ENCODE measurements around the gene NFKBIE.
A peak's percentile ranks its signal among the peaks of the same experiment; 100 is the strongest.

Gene NFKBIE

GRCh38 chr6:44224029-44224964 is 41.1 kb downstream of the NFKBIE start:
- H3K4me1 ChIP-seq (ENCODE audit: insufficient read depth, low read length, poor library complexity, severe bottlenecking), result peaks cover 44% of the 10 kb centered on the region
- TF ChIP-seq CTCF (conservative IDR thresholded peaks at IDR 0.05; ENCODE audit: low read length), result peak; percentile 52
- TF ChIP-seq EZH2phosphoT487 (IDR thresholded peaks at IDR 0.05; ENCODE audit: borderline replicate concordance), result no peak
- peak overlapping the region; percentile 90 for H3K4me3 ChIP-seq (ENCODE audit: low read length, poor library complexity, severe bottlenecking)
- no peaks in the 10 kb centered on the region for H4K20me1 ChIP-seq (ENCODE audit: insufficient read depth, low read length, poor library complexity, severe bottlenecking)
- H3K9me3 ChIP-seq (ENCODE audit: insufficient read depth, low read depth, low read length), result no peaks in the 10 kb centered on the region
- H3K36me3 ChIP-seq (ENCODE audit: insufficient read depth, low read length), result no peaks in the 10 kb centered on the region
- H3F3A ChIP-seq (ENCODE audit: low read depth), result peaks cover 6% of the 10 kb centered on the region; the same call in 1 of the 2 replicates
- H2AFZ ChIP-seq (ENCODE audit: low read length), result peak overlapping the region; percentile 92
- H3K27me3 ChIP-seq (ENCODE audit: insufficient read depth, low read length, poor library complexity, severe bottlenecking), result no peaks in the 10 kb centered on the region
- peak overlapping the region; percentile 79 for H3K9ac ChIP-seq (ENCODE audit: low read depth, low read length, poor library complexity, severe bottlenecking)
- peak overlapping the region; percentile 85 for H3K4me2 ChIP-seq (ENCODE audit: low read depth, low read length, poor library complexity, severe bottlenecking)
- peaks cover 34% of the 10 kb centered on the region for H3K79me2 ChIP-seq (ENCODE audit: insufficient read depth, low read length)
- H3K9me2 ChIP-seq (replicated peaks; ENCODE audit: low read depth, low read length), result no peaks in the 10 kb centered on the region

- Histone ChIP-seq H3K79me2 (ENCODE audit: insufficient read depth, low read length) (peaks cover 34% of the 10 kb centered on the region), H3K4me3 (ENCODE audit: low read length, poor library complexity, severe bottlenecking) (peak within 1 kb of the TSS; percentile 90), H4K20me1 (ENCODE audit: insufficient read depth, low read length, poor library complexity, severe bottlenecking) (no peaks in the 10 kb centered on the region), H3K9me2 (replicated peaks; ENCODE audit: low read depth, low read length) (no peaks in the 10 kb centered on the region), H3K9me3 (ENCODE audit: insufficient read depth, low read depth, low read length) (no peaks in the 10 kb centered on the region), H3K9ac (ENCODE audit: low read depth, low read length, poor library complexity, severe bottlenecking) (peak within 1 kb of the TSS; percentile 79), H3K4me1 (ENCODE audit: insufficient read depth, low read length, poor library complexity, severe bottlenecking) (peaks cover 48% of the 10 kb centered on the region), H3K27me3 (ENCODE audit: insufficient read depth, low read length, poor library complexity, severe bottlenecking) (no peaks in the 10 kb centered on the region), H2AFZ (ENCODE audit: low read length) (peak within 1 kb of the TSS; percentile 92), H3K4me2 (ENCODE audit: low read depth, low read length, poor library complexity, severe bottlenecking) (peak within 1 kb of the TSS; percentile 85), H3K36me3 (ENCODE audit: insufficient read depth, low read length) (no peaks in the 10 kb centered on the region), H3F3A (ENCODE audit: low read depth) (peaks cover 6% of the 10 kb centered on the region; the same call in 1 of the 2 replicates)
- no peak for TF ChIP-seq CTCF (conservative IDR thresholded peaks at IDR 0.05; ENCODE audit: low read length)
- no peak for TF ChIP-seq EZH2phosphoT487 (IDR thresholded peaks at IDR 0.05; ENCODE audit: borderline replicate concordance)
Observed at GRCh38 chr6:44223319-44224028, 41.9 kb downstream of the NFKBIE start, which contains the start of gene SLC29A1. SLC29A1 (plus strand) TSS chr6:44223595; CDS start chr6:44227314, 3,719 bp downstream.

- Histone ChIP-seq H4K20me1 (ENCODE audit: insufficient read depth, low read length, poor library complexity, severe bottlenecking) (no peaks in the 10 kb centered on the region), H3K9ac (ENCODE audit: low read depth, low read length, poor library complexity, severe bottlenecking) (peak overlapping the region; percentile 69), H3K4me2 (ENCODE audit: low read depth, low read length, poor library complexity, severe bottlenecking) (peak overlapping the region; percentile 85), H3K9me2 (replicated peaks; ENCODE audit: low read depth, low read length) (no peaks in the 10 kb centered on the region), H3K79me2 (ENCODE audit: insufficient read depth, low read length) (peaks cover 34% of the 10 kb centered on the region), H3K36me3 (ENCODE audit: insufficient read depth, low read length) (no peaks in the 10 kb centered on the region), H3K9me3 (ENCODE audit: insufficient read depth, low read depth, low read length) (no peaks in the 10 kb centered on the region), H3F3A (ENCODE audit: low read depth) (peaks cover 6% of the 10 kb centered on the region; the same call in 1 of the 2 replicates), H3K4me1 (ENCODE audit: insufficient read depth, low read length, poor library complexity, severe bottlenecking) (peaks cover 54% of the 10 kb centered on the region), H2AFZ (ENCODE audit: low read length) (peak overlapping the region; percentile 70), H3K27me3 (ENCODE audit: insufficient read depth, low read length, poor library complexity, severe bottlenecking) (no peaks in the 10 kb centered on the region), H3K4me3 (ENCODE audit: low read length, poor library complexity, severe bottlenecking) (peak overlapping the region; percentile 90)
- TF ChIP-seq CTCF (conservative IDR thresholded peaks at IDR 0.05; ENCODE audit: low read length) (no peak), EZH2phosphoT487 (IDR thresholded peaks at IDR 0.05; ENCODE audit: borderline replicate concordance) (no peak)
Observed at GRCh38 chr6:44222486-44223318, 42.6 kb downstream of the NFKBIE start.
